Measurements from ENCODE around the gene UNC119.

GRCh38 chr17:28533091-28533807, 19.2 kb downstream of the UNC119 start:
- TF ChIP-seq SP1 (IDR thresholded peaks at IDR 0.05; ENCODE audit: low read depth) (no peak), CTCF (IDR thresholded peaks at IDR 0.05 in 2 of 3, conservative IDR thresholded peaks at IDR 0.05 in 1 of 3; ENCODE audit: borderline replicate concordance in 1 of 3, insufficient read depth in 1 of 3, low read depth in 2 of 3, low read length in 2 of 3) (no peak), JUND (IDR thresholded peaks at IDR 0.05) (no peak), REST (IDR thresholded peaks at IDR 0.05; ENCODE audit: low read depth) (no peak), SIN3A (IDR thresholded peaks at IDR 0.05; ENCODE audit: low read depth) (no peak), RAD21 (IDR thresholded peaks at IDR 0.05; ENCODE audit: low read depth) (no peak), MAX (IDR thresholded peaks at IDR 0.05) (no peak), POLR2A (IDR thresholded peaks at IDR 0.05; ENCODE audit: borderline replicate concordance, extremely low read depth, insufficient read depth, insufficient read length) (no peak), EZH2 (IDR thresholded peaks at IDR 0.05) (no peak), POLR2AphosphoS5 (IDR thresholded peaks at IDR 0.05; ENCODE audit: low read depth, low read length) (no peak), ZBTB33 (IDR thresholded peaks at IDR 0.05; ENCODE audit: extremely low read depth, insufficient replicate concordance, low read length) (no peak), TCF7L2 (IDR thresholded peaks at IDR 0.05; ENCODE audit: borderline replicate concordance, extremely low read depth, insufficient read depth, insufficient read length) (no peak)

All from HCT116 (cell line).